Tongue (tissue), 2 donors: ENCODE data around the gene PGBD1. TPM values are rescaled to one million over a fixed set of nuclear protein-coding genes. Genes with fewer than 3 reads are reported as not detected.

Experiments
- DNase-seq: peaks from one replicate; pipeline ENCODE4 v3.0.0-alpha.2; 2015
- total RNA-seq: library from RNA; depleted of rRNA; stranded (reverse); fragments of >200 nt; gene quantifications from one replicate; pipeline ENCODE4 v1.2.3, GENCODE V29; 2014

PGBD1 gene
- total RNA-seq, result 8.5 TPM

- DNase-seq, result peak; percentile 86
Measured at GRCh38 chr6:28281288-28282064, at the start of gene PGBD1. Gene PGBD1 (plus strand): TSS chr6:28281572. CDS start chr6:28283814, 2,242 bp downstream.

- no peak for DNase-seq
Measured at GRCh38 chr6:28232785-28233184, 48.6 kb upstream of the PGBD1 start.

- DNase-seq, result no peak
Measured at GRCh38 chr6:28235912-28236452, 45.4 kb upstream of the PGBD1 start.

GRCh38 chr6:28239636-28240035 is 41.7 kb upstream of the PGBD1 start:
- no peak for DNase-seq

- DNase-seq, result no peak
Measured at GRCh38 chr6:28240471-28240870, 40.9 kb upstream of the PGBD1 start.

GRCh38 chr6:28243946-28244345 is 37.4 kb upstream of the PGBD1 start:
- DNase-seq, result no peak

GRCh38 chr6:28245206-28245941 is 36.0 kb upstream of the PGBD1 start:
- DNase-seq, result no peak

- DNase-seq, result no peak
Measured at GRCh38 chr6:28248916-28249315, 32.5 kb upstream of the PGBD1 start.

- no peak for DNase-seq
Measured at GRCh38 chr6:28250747-28251146, 30.6 kb upstream of the PGBD1 start.

- DNase-seq, result peak; percentile 2
Measured at GRCh38 chr6:28251661-28252008, 29.7 kb upstream of the PGBD1 start.

GRCh38 chr6:28252009-28252975 is 29.1 kb upstream of the PGBD1 start, which contains the start of gene ZKSCAN4:
Gene ZKSCAN4 (minus strand): TSS chr6:28252269. CDS start chr6:28251980, 289 bp downstream.
- peak; percentile 94 for DNase-seq

- no peak for DNase-seq
Measured at GRCh38 chr6:28254121-28254519, 27.3 kb upstream of the PGBD1 start.

- DNase-seq, result no peak
Measured at GRCh38 chr6:28257042-28257441, 24.3 kb upstream of the PGBD1 start.

GRCh38 chr6:28258877-28259777 is 22.2 kb upstream of the PGBD1 start, which contains the start of gene NKAPL:
Gene NKAPL (plus strand): TSS chr6:28259297. CDS start chr6:28259372, 75 bp downstream.
- peak; percentile 88 for DNase-seq

GRCh38 chr6:28263922-28264321 is 17.4 kb upstream of the PGBD1 start:
- no peak for DNase-seq

GRCh38 chr6:28264834-28265401 is 16.5 kb upstream of the PGBD1 start:
- no peak for DNase-seq

- DNase-seq, result no peak
Measured at GRCh38 chr6:28266563-28266961, 14.8 kb upstream of the PGBD1 start.

GRCh38 chr6:28266962-28267694 is 14.2 kb upstream of the PGBD1 start, which contains the start of gene ZSCAN26:
Gene ZSCAN26 (plus strand): TSS chr6:28267143. CDS start chr6:28271920, 4,777 bp downstream.
- peak; percentile 96 for DNase-seq

- no peak for DNase-seq
Measured at GRCh38 chr6:28267695-28268059, 13.7 kb upstream of the PGBD1 start.

- DNase-seq, result no peak
Measured at GRCh38 chr6:28269492-28269891, 11.9 kb upstream of the PGBD1 start.
